ENCODE data around the gene SLC1A6. TPM values are rescaled to one million over a fixed set of nuclear protein-coding genes. Genes with fewer than 3 reads are reported as not detected.

SLC1A6 gene
- total RNA-seq, 2 donors from 2014 or later, result not detected

DNA sequence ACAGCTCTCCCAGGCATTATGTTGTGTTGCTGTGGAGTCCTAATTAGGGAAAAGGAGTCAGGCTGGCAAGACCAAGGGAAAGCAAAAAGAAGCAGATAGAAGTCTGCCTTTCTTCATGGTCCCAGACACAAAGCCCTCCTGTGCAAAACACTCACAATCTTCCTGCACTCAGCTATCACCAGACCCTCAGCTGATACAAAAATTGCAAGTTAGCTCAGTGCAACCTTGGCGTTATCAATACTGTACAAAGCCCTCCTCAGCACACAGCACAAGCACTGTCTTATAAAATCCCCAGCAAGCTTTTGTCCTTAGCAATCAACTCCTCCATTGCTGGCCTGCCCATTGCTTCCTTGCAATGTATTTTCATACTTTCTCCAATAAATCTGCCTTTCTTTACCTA lies 35.2 kb downstream of the SLC1A6 start:
- Mint-ChIP-seq H3K36me3 (no peaks in the 10 kb centered on the region), H3K4me3 (no peak overlapping the region), H3K27me3 (peaks cover 5 to 17% of the 10 kb centered on the region in 2 donors), H3K4me1 (ENCODE audit: low read depth in 2 of 2) (peaks cover 0 to 3% of the 10 kb centered on the region in 2 donors), H3K27ac (no peak overlapping the region), H3K9me3 (no peaks in the 10 kb centered on the region)
- DNase-seq (ENCODE audit: low spot score) (no peak), ATAC-seq (no peak)

DNA sequence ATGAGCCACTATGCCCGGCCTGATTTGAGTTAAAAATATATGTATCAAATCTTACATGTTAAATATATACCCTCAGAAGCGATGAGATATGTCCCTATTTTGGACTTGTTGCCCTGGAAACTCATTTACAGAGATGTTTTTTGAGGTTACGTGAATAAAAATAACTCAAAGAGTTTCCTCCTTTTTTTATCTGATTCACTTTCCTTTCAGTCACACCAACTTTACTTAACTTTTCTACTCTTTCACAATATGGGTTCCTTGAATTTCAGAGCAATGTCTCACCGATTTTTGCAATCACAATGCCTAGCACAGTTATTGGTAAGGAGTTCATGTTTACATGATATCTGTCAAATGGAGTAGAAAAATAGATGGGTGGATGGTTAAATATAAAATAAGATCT lies 36.1 kb downstream of the SLC1A6 start:
- ATAC-seq, result no peak
- no peak for DNase-seq (ENCODE audit: low spot score)
- no peak overlapping the region for H3K4me3 Mint-ChIP-seq
- no peak overlapping the region for H3K27ac Mint-ChIP-seq
- H3K4me1 Mint-ChIP-seq (ENCODE audit: low read depth in 2 of 2), result peaks cover 0 to 3% of the 10 kb centered on the region in 2 donors
- H3K36me3 Mint-ChIP-seq, result no peaks in the 10 kb centered on the region
- H3K9me3 Mint-ChIP-seq, result no peaks in the 10 kb centered on the region
- H3K27me3 Mint-ChIP-seq, result peaks cover 5 to 17% of the 10 kb centered on the region in 2 donors

DNA sequence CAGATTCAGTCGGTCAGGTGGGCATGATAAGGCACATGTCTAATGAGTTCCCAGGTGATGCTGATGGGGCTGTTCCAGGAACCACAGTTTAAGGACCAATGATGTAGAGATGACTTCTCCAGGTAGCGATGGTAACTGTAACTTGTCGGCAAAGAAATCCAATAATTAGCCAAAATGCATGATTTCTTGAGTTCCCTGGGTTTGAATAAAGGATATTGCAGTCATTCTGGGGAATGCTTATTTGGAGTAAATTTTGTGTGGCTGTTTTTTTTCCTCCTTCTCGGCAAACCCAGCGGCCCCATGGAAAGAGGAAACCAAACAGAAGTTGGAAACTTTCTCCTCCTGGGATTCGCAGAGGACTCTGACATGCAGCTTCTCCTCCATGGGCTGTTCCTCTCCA lies 38.5 kb downstream of the SLC1A6 start, which contains the start of gene OR7C2:
Gene OR7C2 (plus strand): TSS at position 301 of the 400 bp plus-strand sequence. CDS start 0 bp downstream, at position 301.
- no peaks in the 10 kb centered on the region for H3K36me3 Mint-ChIP-seq
- DNase-seq (ENCODE audit: low spot score), result no peak
- ATAC-seq, result no peak
- no peak within 1 kb of the TSS for H3K4me3 Mint-ChIP-seq
- peaks cover 5 to 15% of the 10 kb centered on the region in 2 donors for H3K27me3 Mint-ChIP-seq
- no peak within 1 kb of the TSS for H3K27ac Mint-ChIP-seq
- H3K4me1 Mint-ChIP-seq (ENCODE audit: low read depth in 2 of 2), result peaks cover 0 to 3% of the 10 kb centered on the region in 2 donors
- H3K9me3 Mint-ChIP-seq, result no peaks in the 10 kb centered on the region

DNA sequence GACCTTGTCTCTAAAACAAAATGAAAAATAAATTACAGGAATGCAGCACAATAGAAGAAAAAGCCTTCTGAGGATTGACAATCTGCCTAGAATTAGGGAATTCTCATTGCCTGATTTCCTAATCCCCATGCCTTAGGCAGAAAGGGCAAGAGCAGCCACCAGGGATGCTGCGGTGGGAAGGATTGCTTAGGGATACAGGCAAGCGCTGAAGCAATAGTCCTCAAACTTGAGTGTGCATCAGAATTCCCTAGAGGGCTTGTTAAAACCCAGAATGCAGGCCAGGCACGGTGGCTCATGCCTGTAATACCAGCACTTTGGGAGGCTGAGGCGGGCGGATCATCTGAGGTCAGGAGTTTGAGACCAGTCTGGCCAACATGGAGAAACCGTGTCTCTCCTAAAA lies 39.4 kb downstream of the SLC1A6 start:
- H3K4me3 Mint-ChIP-seq, result no peak overlapping the region
- no peaks in the 10 kb centered on the region for H3K36me3 Mint-ChIP-seq
- H3K9me3 Mint-ChIP-seq, result no peaks in the 10 kb centered on the region
- ATAC-seq, result no peak
- H3K4me1 Mint-ChIP-seq (ENCODE audit: low read depth in 2 of 2), result peaks cover 0 to 3% of the 10 kb centered on the region in 2 donors
- peaks cover 5 to 13% of the 10 kb centered on the region in 2 donors for H3K27me3 Mint-ChIP-seq
- no peak for DNase-seq (ENCODE audit: low spot score)
- no peak overlapping the region for H3K27ac Mint-ChIP-seq

DNA sequence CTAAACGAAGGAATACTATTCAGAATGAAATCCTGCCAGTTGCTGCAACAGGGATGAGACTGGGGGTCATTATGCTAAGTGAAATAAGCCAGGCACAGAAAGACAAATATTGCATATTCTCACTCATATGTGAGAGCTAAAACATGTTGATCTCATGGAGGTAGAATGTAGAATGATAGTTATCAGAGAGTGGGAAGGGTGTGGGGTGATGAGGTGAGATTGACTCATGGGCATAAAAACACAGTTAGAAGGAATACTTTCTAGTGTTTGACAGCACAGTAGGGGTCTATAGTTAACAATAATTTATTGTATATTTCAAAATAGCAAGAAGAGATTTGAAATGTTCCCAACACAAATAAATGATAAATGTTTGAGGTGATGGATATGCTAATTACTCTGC lies 46.2 kb downstream of the SLC1A6 start:
- H3K36me3 Mint-ChIP-seq, result no peaks in the 10 kb centered on the region
- peaks cover 16 to 35% of the 10 kb centered on the region in 2 donors for H3K27me3 Mint-ChIP-seq
- no peak overlapping the region for H3K27ac Mint-ChIP-seq
- DNase-seq (ENCODE audit: low spot score) (no peak), ATAC-seq (no peak)
- H3K4me1 Mint-ChIP-seq (ENCODE audit: low read depth in 2 of 2), result no peaks in the 10 kb centered on the region
- no peaks in the 10 kb centered on the region for H3K9me3 Mint-ChIP-seq
- no peak overlapping the region for H3K4me3 Mint-ChIP-seq

DNA sequence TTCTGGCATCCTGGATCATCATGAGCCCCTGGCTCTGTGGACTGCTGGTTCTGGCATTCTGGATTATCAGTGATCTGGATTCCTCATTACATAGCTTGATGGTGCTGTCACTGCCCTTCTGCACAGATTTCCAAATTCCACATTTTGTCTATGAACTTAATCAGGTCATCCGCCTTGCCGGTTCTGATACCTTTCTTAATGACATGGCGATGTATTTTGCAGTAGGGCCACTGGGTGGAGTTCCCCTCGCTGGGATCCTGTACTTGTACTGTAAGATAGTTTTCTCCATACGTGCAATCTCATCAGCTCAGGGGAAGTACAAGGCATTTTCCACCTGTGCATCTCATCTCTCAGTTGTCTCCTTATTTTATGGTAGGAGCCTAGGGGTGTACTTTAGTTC lies 62.8 kb downstream of the SLC1A6 start:
- no peaks in the 10 kb centered on the region for H3K4me1 Mint-ChIP-seq (ENCODE audit: low read depth in 2 of 2)
- no peaks in the 10 kb centered on the region for H3K9me3 Mint-ChIP-seq
- no peak for ATAC-seq
- no peak for DNase-seq (ENCODE audit: low spot score)
- H3K27ac Mint-ChIP-seq, result no peak overlapping the region
- no peaks in the 10 kb centered on the region for H3K36me3 Mint-ChIP-seq
- peaks cover 33 to 37% of the 10 kb centered on the region in 2 donors for H3K27me3 Mint-ChIP-seq
- no peak overlapping the region for H3K4me3 Mint-ChIP-seq

DNA sequence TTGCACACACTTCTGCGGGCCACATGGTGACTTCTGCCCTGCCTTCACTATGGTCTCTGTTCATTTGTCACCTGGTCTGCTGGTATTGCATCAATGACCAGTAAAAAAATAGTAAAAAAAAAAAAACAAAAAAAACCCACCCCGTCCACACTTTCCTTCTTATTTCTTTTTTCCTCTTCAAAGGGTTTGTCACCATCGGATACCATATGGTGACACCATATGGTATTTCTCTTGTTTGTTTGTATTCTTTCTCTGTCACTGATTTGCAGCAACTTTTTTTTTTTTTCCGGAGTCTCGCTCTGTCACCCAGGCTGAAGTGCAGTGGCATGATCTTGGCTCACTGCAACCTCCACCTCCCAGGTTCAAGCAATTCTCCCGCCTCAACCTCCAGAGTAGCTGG lies 64.5 kb downstream of the SLC1A6 start:
- DNase-seq (ENCODE audit: low spot score) (no peak), ATAC-seq (no peak)
- Mint-ChIP-seq H3K27ac (no peak overlapping the region), H3K4me1 (ENCODE audit: low read depth in 2 of 2) (no peaks in the 10 kb centered on the region), H3K36me3 (no peaks in the 10 kb centered on the region), H3K9me3 (no peaks in the 10 kb centered on the region), H3K4me3 (no peak overlapping the region), H3K27me3 (peaks cover 36 to 41% of the 10 kb centered on the region in 2 donors)

DNA sequence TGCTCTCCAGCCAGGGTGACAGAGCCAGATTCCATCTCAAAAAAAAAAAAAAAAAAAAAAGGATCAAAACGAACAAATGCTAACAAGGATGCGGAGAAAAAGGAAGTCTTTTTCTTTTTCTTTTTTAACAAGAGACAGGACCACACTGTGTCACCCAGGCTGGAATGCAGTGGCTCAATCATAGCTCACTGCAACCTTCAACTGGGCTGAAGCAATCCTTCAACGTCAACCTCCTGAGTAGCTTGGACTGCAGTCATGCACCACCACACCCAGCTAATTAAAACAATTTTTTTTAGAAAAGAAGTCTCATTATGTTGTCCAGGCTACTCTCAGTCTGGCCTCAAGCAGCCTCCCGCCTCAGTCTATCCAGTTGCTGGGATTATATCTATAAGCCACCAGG lies 73.0 kb downstream of the SLC1A6 start:
- DNase-seq (ENCODE audit: low spot score), result no peak
- ATAC-seq, result no peak

DNA sequence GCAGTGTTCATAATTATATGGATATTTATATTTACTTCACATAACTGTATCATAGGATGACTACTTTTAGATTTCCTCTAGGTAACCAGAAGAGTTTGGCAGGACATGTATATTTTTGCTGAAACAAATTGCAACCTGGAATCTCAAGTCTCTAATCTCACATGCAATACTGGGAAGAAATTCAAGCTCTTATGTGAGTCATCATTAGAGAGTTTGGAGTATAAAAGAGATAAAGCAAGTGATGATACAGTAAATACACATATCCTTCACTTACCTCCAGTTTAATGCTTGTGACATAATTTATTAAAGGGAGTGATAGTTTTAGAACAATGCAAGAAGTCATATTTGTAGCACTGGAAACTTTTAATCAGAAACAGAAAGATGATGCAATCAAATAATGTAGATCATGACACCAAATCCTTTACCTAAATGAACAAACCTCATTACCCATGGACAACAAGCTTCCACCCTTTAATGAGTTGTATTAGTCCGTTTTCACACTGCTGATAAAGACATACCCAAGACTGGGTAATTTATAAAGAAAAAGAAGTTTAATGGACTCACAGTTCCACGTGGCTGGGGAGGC lies 77.9 kb downstream of the SLC1A6 start:
- no peak overlapping the region for H3K27ac Mint-ChIP-seq
- H3K4me3 Mint-ChIP-seq, result no peak overlapping the region
- ATAC-seq (no peak), DNase-seq (ENCODE audit: low spot score) (no peak)
- H3K9me3 Mint-ChIP-seq, result no peaks in the 10 kb centered on the region
- no peaks in the 10 kb centered on the region for H3K36me3 Mint-ChIP-seq
- H3K27me3 Mint-ChIP-seq, result peaks cover 30 to 36% of the 10 kb centered on the region in 2 donors
- no peaks in the 10 kb centered on the region for H3K4me1 Mint-ChIP-seq (ENCODE audit: low read depth in 2 of 2)

More for the DNA sequence above, 73.0 kb downstream of the SLC1A6 start:
- no peak overlapping the region for H3K27ac Mint-ChIP-seq
- H3K9me3 Mint-ChIP-seq, result no peaks in the 10 kb centered on the region
- no peaks in the 10 kb centered on the region for H3K4me1 Mint-ChIP-seq (ENCODE audit: low read depth in 2 of 2)
- H3K4me3 Mint-ChIP-seq, result no peak overlapping the region
- H3K27me3 Mint-ChIP-seq, result peaks cover 25 to 26% of the 10 kb centered on the region in 2 donors
- H3K36me3 Mint-ChIP-seq, result no peaks in the 10 kb centered on the region

Other genes with a start within 250 kb of the SLC1A6 start
- gene ADGRE2, start 201.3 kb downstream of the SLC1A6 start, total RNA-seq, result 1 to 10 TPM; 4.4 to 4.6 TPM
- gene OR7A5, start 144.7 kb downstream of the SLC1A6 start, total RNA-seq, result not detected
- not detected for gene OR7C1, start 144.7 kb downstream of the SLC1A6 start, total RNA-seq
- gene OR7A10, start 130.9 kb downstream of the SLC1A6 start, total RNA-seq, result not detected
- gene OR7A17, start 93.7 kb downstream of the SLC1A6 start, total RNA-seq, result not detected
- gene OR7C2, start 38.4 kb downstream of the SLC1A6 start, total RNA-seq, result not detected
- not detected for gene CASP14, start 69.6 kb upstream of the SLC1A6 start, total RNA-seq
- not detected for gene OR1I1, start 102.3 kb upstream of the SLC1A6 start, total RNA-seq
- gene SYDE1, start 127.5 kb upstream of the SLC1A6 start, total RNA-seq, result not detected
- gene NOTCH3, start 221.1 kb upstream of the SLC1A6 start, total RNA-seq, result not detected

Data from natural killer cell treated with Interleukin-12 subunit alpha and Interleukin-12 subunit beta and Interleukin-15 and Interleukin-18, amount 100 ng/mL, for 72 hours (primary cell).